DMS79 treated with DMSO at 0.1 percent for 48 hours (cell line): Measurements from ENCODE around the gene CUZD1.

Experiments
- DNase-seq: peaks from one replicate; lab custom pipeline; 2025; lab: John Stamatoyannopoulos, UW

CUZD1 gene

GRCh38 chr10:122814493-122814892 is 31.2 kb downstream of the CUZD1 start:
- DNase-seq: no peak

- no peak for DNase-seq
Measured at GRCh38 chr10:122812751-122813150, 32.9 kb downstream of the CUZD1 start.

- DNase-seq: no peak
Measured at GRCh38 chr10:122802282-122802681, 43.4 kb downstream of the CUZD1 start.

GRCh38 chr10:122798704-122799231 is 46.9 kb downstream of the CUZD1 start:
- no peak for DNase-seq

- DNase-seq: no peak
Measured at GRCh38 chr10:122796796-122797195, 48.9 kb downstream of the CUZD1 start.

- no peak for DNase-seq
Measured at GRCh38 chr10:122795924-122796323, 49.7 kb downstream of the CUZD1 start.

GRCh38 chr10:122786269-122786668 is 59.4 kb downstream of the CUZD1 start:
- DNase-seq: no peak

- DNase-seq: no peak
Measured at GRCh38 chr10:122782911-122783310, 62.7 kb downstream of the CUZD1 start.
